Measurements from ENCODE around the gene C4orf36.

DNA sequence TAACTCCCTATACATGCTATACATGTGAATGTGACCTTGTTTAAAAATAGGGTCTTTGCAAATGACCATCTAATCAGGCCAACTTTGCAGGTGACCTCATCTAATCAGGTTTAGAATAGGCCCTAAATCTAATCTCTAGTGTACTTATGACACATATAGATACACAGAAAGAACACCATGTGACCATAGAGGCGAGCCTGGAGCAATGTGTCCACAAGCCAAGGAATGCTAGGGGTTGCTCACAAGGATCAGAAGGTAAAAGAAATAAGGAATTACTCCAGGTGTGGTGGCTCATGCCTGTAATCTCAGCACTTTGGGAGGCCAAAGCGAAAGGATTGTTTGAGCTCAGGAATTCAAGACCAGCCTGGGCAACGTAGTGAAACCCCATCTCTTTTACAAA is 9.6 kb upstream of the C4orf36 start:
- TF ChIP-seq POLR2AphosphoS5 (IDR thresholded peaks at IDR 0.05; ENCODE audit: borderline replicate concordance, low read depth, low read length) (no peak), EZH2 (IDR thresholded peaks at IDR 0.05) (no peak)

Measured in SK-N-MC (cell line).